ENCODE results near the gene SPIRE1.

The SPIRE1 gene

GRCh38 chr18:12657684-12658425 is at the start of gene SPIRE1:
SPIRE1 (minus strand) TSS chr18:12658107; CDS start chr18:12657866, 241 bp downstream.
- no peak for DNase-seq

GRCh38 chr18:12703664-12704063 is 45.8 kb upstream of the SPIRE1 start:
- peak in 1 of 2 experiments; percentile 37 for DNase-seq

- DNase-seq = no peak
Measured at GRCh38 chr18:12703096-12703567, 45.2 kb upstream of the SPIRE1 start.

GRCh38 chr18:12702221-12703095 is 44.6 kb upstream of the SPIRE1 start, which contains the start of the genes CEP76 and PSMG2:
CEP76 (minus strand) TSS chr18:12702723; CDS start chr18:12702548, 175 bp downstream.
PSMG2 (plus strand) TSS chr18:12703042; CDS start chr18:12703108, 66 bp downstream.
- DNase-seq = peak; percentile 68 to 70

- DNase-seq = no peak
Measured at GRCh38 chr18:12701161-12701560, 43.3 kb upstream of the SPIRE1 start.

GRCh38 chr18:12699747-12700146 is 41.8 kb upstream of the SPIRE1 start:
- no peak for DNase-seq

GRCh38 chr18:12694032-12694431 is 36.1 kb upstream of the SPIRE1 start:
- no peak for DNase-seq

- DNase-seq = no peak
Measured at GRCh38 chr18:12692206-12692605, 34.3 kb upstream of the SPIRE1 start.

- no peak for DNase-seq
Measured at GRCh38 chr18:12689256-12689850, 31.4 kb upstream of the SPIRE1 start.

GRCh38 chr18:12686100-12686499 is 28.2 kb upstream of the SPIRE1 start:
- DNase-seq = peak; percentile 67 to 81

- peak; percentile 91 to 92 for DNase-seq
Measured at GRCh38 chr18:12679183-12679786, 21.4 kb upstream of the SPIRE1 start.

- no peak for DNase-seq
Measured at GRCh38 chr18:12668041-12668440, 10.1 kb upstream of the SPIRE1 start.

GRCh38 chr18:12659904-12660605 is 2.1 kb upstream of the SPIRE1 start:
- peak; percentile 75 to 86 for DNase-seq

GRCh38 chr18:12658426-12659138 is 675 bp upstream of the SPIRE1 start:
- DNase-seq = no peak

GRCh38 chr18:12656938-12657683 is 796 bp downstream of the SPIRE1 start:
- DNase-seq = peak in 1 of 2 experiments; percentile 7

- DNase-seq = no peak
Measured at GRCh38 chr18:12656605-12656937, 1.3 kb downstream of the SPIRE1 start.

GRCh38 chr18:12654971-12655370 is 2.9 kb downstream of the SPIRE1 start:
- no peak for DNase-seq

GRCh38 chr18:12652861-12653401 is 5.0 kb downstream of the SPIRE1 start:
- DNase-seq = no peak

GRCh38 chr18:12651651-12652050 is 6.3 kb downstream of the SPIRE1 start:
- DNase-seq = no peak

GRCh38 chr18:12647773-12648172 is 10.1 kb downstream of the SPIRE1 start:
- DNase-seq = no peak

Data from Kasumi-1 (cell line).